Skeletal muscle tissue (tissue), 4 donors: Measurements from ENCODE around the gene CASP7. TPM values are rescaled to one million over a fixed set of nuclear protein-coding genes. Genes with fewer than 3 reads are reported as not detected.

Experiments
- H3K27ac ChIP-seq: one replicate; pipeline ENCODE4 v1.7.0; 2013; ENCODE audit warnings: mild to moderate bottlenecking, low read depth, low read length, inconsistent platforms
- H3K27me3 ChIP-seq, 3 donors: one replicate each; pipeline ENCODE4 v1.7.0; 2013; ENCODE audit warnings: low read length in 3 of 3; ENCODE audit not compliant: control insufficient read depth in 3 of 3, insufficient read depth in 3 of 3
- H3K36me3 ChIP-seq, 3 donors: one replicate each; pipeline ENCODE4 v1.7.0; 2013; ENCODE audit warnings: low read length in 3 of 3; ENCODE audit not compliant: control insufficient read depth in 3 of 3, insufficient read depth in 3 of 3
- H3K4me1 ChIP-seq, 3 donors: one replicate each; pipeline ENCODE4 v1.7.0; 2013; ENCODE audit warnings: low read length in 3 of 3, mild to moderate bottlenecking in 3 of 3; ENCODE audit not compliant: control insufficient read depth in 3 of 3, insufficient read depth in 3 of 3
- H3K4me3 ChIP-seq, 3 donors: one replicate each; pipeline ENCODE4 v1.7.0; 2013; ENCODE audit warnings: low read length in 3 of 3
- H3K9ac ChIP-seq, 3 donors: one replicate each; pipeline ENCODE4 v1.7.0; 2013; ENCODE audit warnings: low read length in 3 of 3, mild to moderate bottlenecking in 3 of 3, moderate library complexity in 2 of 3, low read depth in 1 of 3
- H3K9me3 ChIP-seq, 3 donors: one replicate each; pipeline ENCODE4 v1.7.0; 2013; ENCODE audit warnings: low read length in 3 of 3; ENCODE audit not compliant: control insufficient read depth in 3 of 3
- total RNA-seq: library from RNA; depleted of rRNA; stranded (reverse); fragments of >200 nt; gene quantifications from one replicate; pipeline ENCODE4 v1.2.3, GENCODE V29; 2014
- donor health status: Osteomylitis.

CASP7 gene
- total RNA-seq, 1 donor from 2014 or later: 13.6 TPM

DNA sequence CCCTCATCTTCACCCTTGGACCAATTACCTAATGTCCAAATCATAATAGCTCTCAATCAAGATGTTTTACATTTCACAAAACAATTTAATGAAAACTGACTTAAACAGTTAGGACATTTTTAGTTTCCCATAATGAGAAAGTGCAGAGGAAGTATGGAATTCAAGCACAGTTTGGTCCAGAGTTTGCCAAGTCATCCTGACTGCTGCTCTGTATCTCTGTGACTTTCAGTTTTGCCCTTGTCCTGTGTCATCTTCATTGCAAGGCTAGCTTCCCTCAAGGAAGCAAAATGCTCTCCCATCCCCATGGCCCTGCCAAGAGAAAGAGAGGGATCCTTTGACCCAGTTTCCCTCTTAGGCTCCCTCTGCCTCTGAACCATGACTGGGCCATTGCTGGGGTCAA lies 63.9 kb downstream of the CASP7 start:
- H3K36me3 ChIP-seq: no peaks in the 10 kb centered on the region
- no peaks in the 10 kb centered on the region for H3K9me3 ChIP-seq
- no peak overlapping the region for H3K27ac ChIP-seq
- no peak overlapping the region for H3K9ac ChIP-seq
- H3K4me3 ChIP-seq: no peak overlapping the region
- H3K27me3 ChIP-seq: no peaks in the 10 kb centered on the region
- no peaks in the 10 kb centered on the region for H3K4me1 ChIP-seq

DNA sequence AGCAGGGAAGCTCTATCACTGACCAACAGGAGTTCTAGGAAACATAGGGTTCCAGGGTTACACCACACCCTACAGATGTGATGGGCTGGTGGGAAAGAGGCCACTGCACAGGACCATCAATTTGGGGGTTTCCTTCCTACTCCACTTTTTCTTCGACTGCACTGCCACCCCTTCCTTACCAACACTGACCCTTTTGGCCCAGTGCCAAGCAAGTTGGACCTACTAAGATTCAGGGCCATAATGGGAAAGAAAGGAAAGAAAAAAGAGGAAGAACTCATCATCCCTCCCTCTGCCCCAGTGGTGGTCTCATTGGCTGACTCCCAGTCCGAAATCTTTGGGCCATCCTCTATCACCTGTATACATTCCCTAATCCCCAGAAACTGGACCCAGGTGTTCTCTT lies 65.7 kb downstream of the CASP7 start:
- Histone ChIP-seq H3K36me3 (no peaks in the 10 kb centered on the region), H3K9me3 (no peaks in the 10 kb centered on the region), H3K27me3 (no peaks in the 10 kb centered on the region), H3K27ac (no peak overlapping the region), H3K9ac (no peak overlapping the region), H3K4me1 (no peaks in the 10 kb centered on the region), H3K4me3 (no peak overlapping the region)

DNA sequence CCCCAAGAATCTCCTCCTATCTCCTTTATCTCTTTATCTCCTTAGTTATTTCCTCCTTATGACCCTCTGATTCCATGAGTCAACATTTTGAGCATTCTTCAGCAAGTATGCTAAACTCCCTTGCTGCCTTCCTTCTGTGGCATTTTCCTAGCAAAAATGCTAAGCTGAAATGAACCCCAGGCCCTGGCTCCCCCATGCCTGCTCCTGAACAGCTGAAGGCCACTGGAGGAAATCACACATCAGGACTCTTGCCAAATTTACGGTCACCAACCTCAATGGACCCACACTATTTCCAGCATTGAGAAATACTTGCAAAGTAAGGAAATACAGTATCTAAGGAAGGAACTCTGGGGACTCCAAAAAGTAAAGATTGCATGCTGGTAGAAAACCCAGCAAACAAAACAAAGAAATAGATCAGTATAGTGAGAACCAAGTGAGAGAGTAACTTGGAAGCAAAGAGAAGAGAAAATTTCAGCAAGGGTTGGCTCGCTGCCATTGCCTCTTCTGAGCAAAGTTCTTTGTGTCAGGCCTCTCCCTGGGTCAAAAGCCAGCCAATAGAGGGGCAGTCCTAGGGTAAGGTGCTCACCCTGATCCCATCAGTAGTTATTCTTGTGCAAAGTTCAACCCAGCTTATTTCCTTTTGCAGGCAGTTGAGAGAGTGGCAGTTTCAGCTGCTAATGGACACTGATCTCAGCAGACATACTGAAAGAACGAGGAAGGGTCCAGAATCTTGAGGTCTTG lies 66.7 kb downstream of the CASP7 start:
- Histone ChIP-seq H3K4me3 (no peak overlapping the region), H3K4me1 (no peaks in the 10 kb centered on the region), H3K27ac (no peak overlapping the region), H3K27me3 (no peaks in the 10 kb centered on the region), H3K36me3 (no peaks in the 10 kb centered on the region), H3K9ac (no peak overlapping the region), H3K9me3 (no peaks in the 10 kb centered on the region)

DNA sequence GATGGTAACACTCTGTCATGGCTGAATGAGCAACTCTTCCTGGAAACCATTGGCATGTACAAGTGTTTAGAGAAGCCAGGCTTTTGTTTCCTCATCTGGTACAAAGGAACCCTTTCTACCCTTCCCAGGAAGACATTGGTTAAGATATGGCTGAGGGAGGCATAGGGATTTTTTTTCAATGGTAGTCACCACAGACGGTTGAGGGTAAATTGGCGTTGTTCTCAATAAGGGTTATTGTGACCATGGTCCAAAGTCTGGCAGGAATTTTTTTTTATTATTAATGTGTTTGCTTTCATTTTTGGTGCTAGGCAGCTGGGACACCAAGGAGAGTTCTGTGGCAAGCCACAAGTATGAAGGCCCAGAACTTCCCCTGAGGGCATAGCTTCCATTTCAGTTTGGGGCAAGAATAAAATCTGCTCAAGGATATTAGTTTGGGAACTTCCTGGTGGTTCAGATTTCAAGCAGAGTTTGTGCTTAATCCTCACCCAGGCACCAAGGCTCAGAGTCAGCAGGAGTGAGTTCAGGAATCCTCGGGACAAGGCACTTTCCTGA lies 71.5 kb downstream of the CASP7 start, which contains the start of gene PLEKHS1:
PLEKHS1 (plus strand) TSS at position 502 of the 552 bp plus-strand sequence. CDS start 3,596 bp downstream, outside the sequence.
- no peaks in the 10 kb centered on the region for H3K36me3 ChIP-seq
- H3K9ac ChIP-seq: no peak within 1 kb of the TSS
- no peak within 1 kb of the TSS for H3K27ac ChIP-seq
- no peaks in the 10 kb centered on the region for H3K9me3 ChIP-seq
- no peak within 1 kb of the TSS for H3K4me3 ChIP-seq
- H3K27me3 ChIP-seq: no peaks in the 10 kb centered on the region
- no peaks in the 10 kb centered on the region for H3K4me1 ChIP-seq

DNA sequence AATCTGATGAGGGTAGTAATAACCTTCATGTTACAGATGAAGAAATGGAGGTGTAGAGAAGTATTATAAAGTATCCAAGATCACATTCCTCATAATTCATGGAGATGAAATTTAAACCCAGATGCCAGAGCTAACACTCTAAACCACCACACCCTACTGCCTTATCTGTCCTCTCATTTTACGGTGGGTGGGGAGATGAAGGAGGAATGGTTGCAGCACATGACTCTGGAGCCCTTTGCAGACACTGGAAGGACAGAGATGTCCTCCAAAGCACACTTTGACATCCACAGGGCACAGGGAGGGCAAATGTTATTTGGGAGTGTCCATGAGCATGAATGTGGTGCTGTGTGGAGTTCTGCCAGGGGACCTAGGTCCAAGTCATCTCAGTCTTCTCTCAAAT lies 72.8 kb downstream of the CASP7 start:
- no peak overlapping the region for H3K4me3 ChIP-seq
- H3K4me1 ChIP-seq: no peaks in the 10 kb centered on the region
- no peaks in the 10 kb centered on the region for H3K36me3 ChIP-seq
- H3K9me3 ChIP-seq: no peaks in the 10 kb centered on the region
- H3K27ac ChIP-seq: no peak overlapping the region
- no peak overlapping the region for H3K9ac ChIP-seq
- H3K27me3 ChIP-seq: no peaks in the 10 kb centered on the region

DNA sequence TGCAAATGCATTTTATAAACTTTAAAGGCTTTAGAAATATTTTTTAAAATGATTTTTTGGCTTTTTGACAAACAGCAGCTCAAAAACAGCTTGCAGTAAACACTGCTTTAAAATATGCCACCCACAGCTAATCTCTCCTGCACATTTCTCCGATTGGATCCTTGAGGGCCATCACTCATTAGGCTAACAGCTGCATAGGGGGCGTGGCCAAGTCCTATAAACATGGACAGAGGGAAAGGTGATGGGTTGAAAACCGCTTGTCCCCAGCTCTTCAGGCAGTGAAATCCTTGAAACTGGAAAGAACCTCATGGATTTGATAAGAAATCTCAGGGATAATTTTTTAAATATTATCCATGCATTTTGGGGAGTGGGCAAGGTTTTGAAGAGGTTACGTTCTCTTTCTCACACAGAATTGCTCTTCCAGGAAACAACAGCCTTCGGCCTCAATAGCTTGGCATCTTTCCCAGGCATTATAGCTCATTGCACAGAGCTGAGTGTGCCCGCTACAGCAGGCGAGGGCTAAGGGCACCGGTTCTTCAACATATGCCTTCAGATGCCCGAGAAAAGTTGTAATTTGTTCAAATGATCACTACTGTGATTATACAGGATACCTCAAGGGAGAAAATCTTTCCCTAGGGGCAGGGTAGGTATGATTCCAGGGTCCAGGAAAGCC lies 73.4 kb downstream of the CASP7 start:
- no peaks in the 10 kb centered on the region for H3K27me3 ChIP-seq
- no peaks in the 10 kb centered on the region for H3K4me1 ChIP-seq
- no peaks in the 10 kb centered on the region for H3K36me3 ChIP-seq
- no peak overlapping the region for H3K4me3 ChIP-seq
- H3K27ac ChIP-seq: no peak overlapping the region
- no peak overlapping the region for H3K9ac ChIP-seq
- H3K9me3 ChIP-seq: no peaks in the 10 kb centered on the region

DNA sequence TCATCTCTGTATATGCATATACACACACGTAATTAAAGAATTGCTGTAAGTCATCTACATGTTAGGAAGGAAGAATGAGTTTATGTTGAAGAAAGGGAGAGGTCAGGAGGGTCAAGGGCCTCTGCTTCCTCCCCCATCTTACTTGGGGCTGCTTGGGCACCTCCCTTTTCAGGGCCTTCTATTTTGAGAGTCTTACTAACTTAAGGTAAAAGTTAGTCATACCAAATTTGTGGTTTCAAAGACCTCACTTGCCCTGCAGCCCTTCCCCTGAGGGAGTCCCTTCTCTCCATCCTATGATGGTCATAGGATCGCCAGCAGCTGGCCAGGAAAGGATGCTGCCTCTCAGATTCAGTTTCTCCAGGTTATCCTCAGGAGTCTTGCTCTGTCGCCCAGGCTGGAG lies 74.4 kb downstream of the CASP7 start:
- Histone ChIP-seq H3K9me3 (no peaks in the 10 kb centered on the region), H3K27me3 (no peaks in the 10 kb centered on the region), H3K4me3 (no peak overlapping the region), H3K4me1 (no peaks in the 10 kb centered on the region), H3K27ac (no peak overlapping the region), H3K9ac (no peak overlapping the region), H3K36me3 (no peaks in the 10 kb centered on the region)

DNA sequence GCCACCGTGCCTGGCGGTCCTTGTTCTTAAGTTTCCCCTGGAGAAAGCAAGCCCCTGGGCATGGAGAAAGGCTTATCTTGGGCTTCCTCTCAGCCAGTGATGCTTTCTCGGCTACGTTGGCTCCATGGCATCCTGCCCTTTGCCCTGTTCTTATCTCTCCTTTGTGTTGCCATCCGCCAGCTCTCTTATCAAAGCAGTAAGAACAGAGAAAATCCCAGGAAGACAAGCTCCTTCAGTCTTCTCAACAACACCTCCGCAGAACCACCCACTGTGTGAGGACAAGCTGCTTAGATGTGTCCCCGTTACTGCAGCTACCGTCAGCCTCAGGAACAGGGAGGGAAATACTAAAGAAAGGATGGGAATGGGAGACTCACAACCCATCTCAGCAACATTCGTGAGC lies 75.1 kb downstream of the CASP7 start:
- no peaks in the 10 kb centered on the region for H3K27me3 ChIP-seq
- H3K9ac ChIP-seq: no peak overlapping the region
- H3K36me3 ChIP-seq: no peaks in the 10 kb centered on the region

DNA sequence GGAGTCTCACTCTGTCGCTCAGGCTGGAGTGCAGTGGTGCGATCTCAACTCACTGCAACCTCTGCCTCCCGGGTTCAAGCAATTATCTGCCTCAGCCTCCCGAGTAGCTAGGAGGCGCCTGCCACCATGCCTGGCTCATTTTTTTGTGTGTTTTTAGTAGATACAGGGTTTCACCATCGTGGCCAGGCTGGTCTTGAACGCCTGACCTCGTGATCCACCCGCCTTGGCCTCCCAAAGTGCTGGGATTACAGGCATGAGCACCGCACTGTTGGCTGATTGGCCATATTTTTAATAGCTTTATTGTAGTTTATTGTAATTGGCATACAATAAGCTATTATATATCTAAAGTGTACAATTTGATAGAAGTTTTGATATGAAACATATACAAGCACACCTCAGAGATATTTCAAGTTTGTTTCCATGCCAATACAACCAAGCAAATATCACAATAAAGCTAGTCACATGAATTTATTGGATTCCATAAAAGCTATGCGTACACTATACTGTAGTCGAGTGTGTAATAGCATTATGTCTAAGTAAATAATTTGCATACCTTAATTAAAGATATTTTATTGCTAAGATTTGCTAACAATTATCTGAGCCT lies 77.3 kb downstream of the CASP7 start:
- Histone ChIP-seq H3K36me3 (no peaks in the 10 kb centered on the region), H3K27ac (no peak overlapping the region), H3K4me1 (no peaks in the 10 kb centered on the region), H3K4me3 (no peak overlapping the region), H3K27me3 (no peaks in the 10 kb centered on the region), H3K9me3 (no peaks in the 10 kb centered on the region), H3K9ac (no peak overlapping the region)

More for the DNA sequence above, 75.1 kb downstream of the CASP7 start:
- no peaks in the 10 kb centered on the region for H3K9me3 ChIP-seq
- H3K4me1 ChIP-seq: no peaks in the 10 kb centered on the region
- H3K4me3 ChIP-seq: no peak overlapping the region
- H3K27ac ChIP-seq: no peak overlapping the region

DNA sequence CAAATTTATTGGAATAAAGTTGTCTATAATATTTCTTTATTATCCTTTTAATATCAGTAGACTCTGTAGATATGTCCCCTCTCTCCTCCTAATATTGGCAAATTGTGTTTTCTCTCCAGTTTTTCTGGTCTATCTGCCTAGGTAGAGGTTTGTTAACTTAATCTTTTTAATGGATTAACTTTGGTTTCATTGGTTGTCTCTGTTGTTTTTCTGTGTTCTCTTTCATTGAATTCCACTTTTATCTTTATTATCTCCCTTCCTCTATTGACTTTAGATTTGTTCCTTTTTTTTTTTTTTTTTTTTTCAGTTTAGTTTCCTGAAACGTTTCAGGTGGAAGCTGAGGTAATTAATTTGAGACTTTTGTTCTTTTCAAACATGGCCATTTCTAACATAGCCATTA lies 82.4 kb downstream of the CASP7 start:
- Histone ChIP-seq H3K4me3 (no peak overlapping the region), H3K27ac (no peak overlapping the region), H3K27me3 (no peaks in the 10 kb centered on the region), H3K9ac (no peak overlapping the region), H3K4me1 (no peaks in the 10 kb centered on the region), H3K36me3 (no peaks in the 10 kb centered on the region), H3K9me3 (no peaks in the 10 kb centered on the region)
